ENCODE measurements around the gene FKBP3. TPM values are rescaled to one million over a fixed set of nuclear protein-coding genes. Genes with fewer than 3 reads are reported as not detected.

Gene FKBP3
- total RNA-seq = 64.8 TPM
- polyA plus RNA-seq = 198 TPM
- long read RNA-seq, donor 1, partial matches to known transcripts = 0 of 4 reads
- long read RNA-seq, donor 1, other reads (novel, unspliced or antisense) = 0 of 4 reads
- long read RNA-seq, donor 2 = 0 reads
- long read RNA-seq, donor 3, transcript FKBP3-202 (7 exons, 1,346 nt) = major isoform, 75 of 147 reads
- long read RNA-seq, donor 3, partial matches to known transcripts = 72 of 147 reads
- long read RNA-seq, donor 3, other reads (novel, unspliced or antisense) = 0 of 147 reads
- long read RNA-seq, donor 4, transcript FKBP3-202 (7 exons, 1,346 nt) = major isoform, 18 of 49 reads
- long read RNA-seq, donor 4, partial matches to known transcripts = 30 of 49 reads
- long read RNA-seq, donor 4, other reads (novel, unspliced or antisense) = 0 of 49 reads
- long read RNA-seq, donor 5, transcript FKBP3-203 (3 exons, 704 nt) = minor isoform, 7 of 187 reads
- long read RNA-seq, donor 5, transcript FKBP3-202 (7 exons, 1,346 nt) = major isoform, 68 of 187 reads
- long read RNA-seq, donor 5, partial matches to known transcripts = 112 of 187 reads
- long read RNA-seq, donor 5, other reads (novel, unspliced or antisense) = 0 of 187 reads
- long read RNA-seq, donor 6, transcript FKBP3-202 (7 exons, 1,346 nt) = major isoform, 28 of 55 reads
- long read RNA-seq, donor 6, partial matches to known transcripts = 23 of 55 reads
- long read RNA-seq, donor 6, other reads (novel, unspliced or antisense) = 0 of 55 reads
- long read RNA-seq, donor 7, transcript FKBP3-202 (7 exons, 1,346 nt) = major isoform, 45 of 71 reads
- long read RNA-seq, donor 7, partial matches to known transcripts = 25 of 71 reads
- long read RNA-seq, donor 7, other reads (novel, unspliced or antisense) = 0 of 71 reads
- long read RNA-seq, donor 8, transcript FKBP3-202 (7 exons, 1,346 nt) = major isoform, 11 of 16 reads
- long read RNA-seq, donor 8, partial matches to known transcripts = 5 of 16 reads
- long read RNA-seq, donor 8, other reads (novel, unspliced or antisense) = 0 of 16 reads
- long read RNA-seq, donor 9, transcript FKBP3-202 (7 exons, 1,346 nt) = major isoform, 32 of 55 reads
- long read RNA-seq, donor 9, partial matches to known transcripts = 23 of 55 reads
- long read RNA-seq, donor 9, other reads (novel, unspliced or antisense) = 0 of 55 reads
- long read RNA-seq, donor 10, transcript FKBP3-202 (7 exons, 1,346 nt) = major isoform, 24 of 57 reads
- long read RNA-seq, donor 10, partial matches to known transcripts = 32 of 57 reads
- long read RNA-seq, donor 10, other reads (novel, unspliced or antisense) = 0 of 57 reads

- peaks cover 7 to 13% of the 10 kb centered on the region in 2 donors for H3K4me1 ChIP-seq (ENCODE audit: control insufficient read depth in 2 of 2, insufficient read depth in 2 of 2, low read length in 2 of 2)
Observed at GRCh38 chr14:45134051-45134958, at the start of gene FKBP3. Gene FKBP3, minus strand, starts transcription at chr14:45134481. Its CDS starts 25 bp downstream, at chr14:45134456.

DNA sequence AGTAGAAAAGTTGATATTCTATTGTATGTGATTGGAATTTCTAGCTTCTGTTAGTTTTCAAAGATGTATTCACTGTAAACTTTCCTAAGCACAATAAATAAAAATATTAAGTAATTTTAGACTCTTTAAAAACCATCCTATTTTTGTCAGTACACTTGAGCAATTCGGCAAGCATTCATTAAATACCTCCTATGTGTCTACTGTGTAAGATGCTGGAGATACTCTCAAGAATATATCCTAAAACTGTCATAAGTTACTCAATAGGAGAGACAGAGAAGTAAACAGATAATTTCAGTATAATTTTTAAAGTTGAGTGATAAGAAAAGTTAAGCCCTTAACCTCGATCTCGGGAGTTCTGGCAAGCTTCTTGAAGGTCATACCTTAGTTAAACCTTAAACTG, 47.5 kb upstream of the FKBP3 start:
- 99% methylated on average over 3 of the region's 3 CpGs for WGBS
- no peak overlapping the region for H3K27ac ChIP-seq (ENCODE audit: low read depth in 1 of 2, low read length in 1 of 2)
- H3K4me3 ChIP-seq (ENCODE audit: low read length in 2 of 2) = no peak overlapping the region
- H3K4me1 ChIP-seq (ENCODE audit: control insufficient read depth in 2 of 2, insufficient read depth in 2 of 2, low read length in 2 of 2) = no peaks in the 10 kb centered on the region
- no peaks in the 10 kb centered on the region for H3K36me3 ChIP-seq (ENCODE audit: control insufficient read depth in 2 of 2, insufficient read depth in 2 of 2, low read length in 1 of 2)
- no peaks in the 10 kb centered on the region for H3K27me3 ChIP-seq (ENCODE audit: control insufficient read depth in 2 of 2, insufficient read depth in 1 of 2, low read length in 1 of 2)
- no peaks in the 10 kb centered on the region for H3K9me3 ChIP-seq (ENCODE audit: control insufficient read depth in 2 of 2, insufficient read depth in 1 of 2, low read length in 1 of 2)
- no peak for DNase-seq (ENCODE audit: low read depth in 6 of 9, low spot score in 9 of 9)

More at GRCh38 chr14:45134051-45134958, at the start of gene FKBP3:
- Histone ChIP-seq H3K27ac (ENCODE audit: low read depth in 1 of 2, low read length in 1 of 2) (peak within 1 kb of the TSS; percentile 92 to 99), H3K9me3 (ENCODE audit: control insufficient read depth in 2 of 2, insufficient read depth in 1 of 2, low read length in 1 of 2) (no peaks in the 10 kb centered on the region), H3K4me3 (ENCODE audit: low read length in 2 of 2) (peak within 1 kb of the TSS; percentile 72 to 94), H3K27me3 (ENCODE audit: control insufficient read depth in 2 of 2, insufficient read depth in 1 of 2, low read length in 1 of 2) (no peaks in the 10 kb centered on the region), H3K36me3 (ENCODE audit: control insufficient read depth in 2 of 2, insufficient read depth in 2 of 2, low read length in 1 of 2) (peaks cover under 1 to 1% of the 10 kb centered on the region in 2 donors)
- DNase-seq (ENCODE audit: low read depth in 6 of 9, low spot score in 9 of 9) = peak; percentile 90 to 99 (median 97)
- WGBS = under 1% methylated on average over 53 of the region's 53 CpGs

- over 99% methylated on average over 5 of the region's 5 CpGs for whole genome bisulfite sequencing
- Histone ChIP-seq H3K36me3 (ENCODE audit: control insufficient read depth in 2 of 2, insufficient read depth in 2 of 2, low read length in 1 of 2) (no peaks in the 10 kb centered on the region), H3K9me3 (ENCODE audit: control insufficient read depth in 2 of 2, insufficient read depth in 1 of 2, low read length in 1 of 2) (no peaks in the 10 kb centered on the region), H3K27me3 (ENCODE audit: control insufficient read depth in 2 of 2, insufficient read depth in 1 of 2, low read length in 1 of 2) (no peaks in the 10 kb centered on the region), H3K27ac (ENCODE audit: low read depth in 1 of 2, low read length in 1 of 2) (no peak overlapping the region), H3K4me3 (ENCODE audit: low read length in 2 of 2) (no peak overlapping the region), H3K4me1 (ENCODE audit: control insufficient read depth in 2 of 2, insufficient read depth in 2 of 2, low read length in 2 of 2) (no peaks in the 10 kb centered on the region)
- DNase-seq (ENCODE audit: low read depth in 6 of 9, low spot score in 9 of 9) = no peak
Observed at GRCh38 chr14:45181329-45181728, 47.0 kb upstream of the FKBP3 start.

DNA sequence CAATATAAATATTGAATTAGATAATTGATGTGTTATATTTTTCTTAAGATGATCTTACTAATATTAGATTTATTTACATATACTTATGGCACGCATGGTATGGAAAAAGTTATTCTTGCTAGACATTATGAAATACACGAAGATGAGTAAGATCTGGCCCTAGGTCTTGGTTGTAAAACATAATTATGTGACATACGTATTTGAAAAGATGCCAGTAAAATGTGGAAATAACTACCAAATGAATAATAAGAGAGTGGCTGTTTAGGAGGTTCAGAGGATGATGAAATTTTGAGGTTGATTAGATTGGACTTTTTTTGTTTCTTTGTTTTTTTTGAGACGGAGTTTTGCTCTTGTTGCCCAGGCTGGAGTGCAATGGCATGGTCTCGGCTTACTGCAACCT, 42.8 kb upstream of the FKBP3 start:
- Histone ChIP-seq H3K36me3 (ENCODE audit: control insufficient read depth in 2 of 2, insufficient read depth in 2 of 2, low read length in 1 of 2) (no peaks in the 10 kb centered on the region), H3K4me3 (ENCODE audit: low read length in 2 of 2) (no peak overlapping the region), H3K9me3 (ENCODE audit: control insufficient read depth in 2 of 2, insufficient read depth in 1 of 2, low read length in 1 of 2) (no peaks in the 10 kb centered on the region), H3K4me1 (ENCODE audit: control insufficient read depth in 2 of 2, insufficient read depth in 2 of 2, low read length in 2 of 2) (no peaks in the 10 kb centered on the region), H3K27me3 (ENCODE audit: control insufficient read depth in 2 of 2, insufficient read depth in 1 of 2, low read length in 1 of 2) (no peaks in the 10 kb centered on the region), H3K27ac (ENCODE audit: low read depth in 1 of 2, low read length in 1 of 2) (no peak overlapping the region)
- 98% methylated on average over 5 of the region's 5 CpGs for WGBS
- DNase-seq (ENCODE audit: low read depth in 6 of 9, low spot score in 9 of 9) = no peak

GRCh38 chr14:45169906-45170305, 35.6 kb upstream of the FKBP3 start:
- no peak overlapping the region for H3K4me3 ChIP-seq (ENCODE audit: low read length in 2 of 2)
- H3K36me3 ChIP-seq (ENCODE audit: control insufficient read depth in 2 of 2, insufficient read depth in 2 of 2, low read length in 1 of 2) = peaks cover 0 to 17% of the 10 kb centered on the region in 2 donors
- H3K4me1 ChIP-seq (ENCODE audit: control insufficient read depth in 2 of 2, insufficient read depth in 2 of 2, low read length in 2 of 2) = no peaks in the 10 kb centered on the region
- no peaks in the 10 kb centered on the region for H3K9me3 ChIP-seq (ENCODE audit: control insufficient read depth in 2 of 2, insufficient read depth in 1 of 2, low read length in 1 of 2)
- DNase-seq (ENCODE audit: low read depth in 6 of 9, low spot score in 9 of 9) = no peak
- H3K27ac ChIP-seq (ENCODE audit: low read depth in 1 of 2, low read length in 1 of 2) = no peak overlapping the region
- no peaks in the 10 kb centered on the region for H3K27me3 ChIP-seq (ENCODE audit: control insufficient read depth in 2 of 2, insufficient read depth in 1 of 2, low read length in 1 of 2)

GRCh38 chr14:45156067-45156466, 21.8 kb upstream of the FKBP3 start:
- DNase-seq (ENCODE audit: low read depth in 6 of 9, low spot score in 9 of 9) = no peak

DNA sequence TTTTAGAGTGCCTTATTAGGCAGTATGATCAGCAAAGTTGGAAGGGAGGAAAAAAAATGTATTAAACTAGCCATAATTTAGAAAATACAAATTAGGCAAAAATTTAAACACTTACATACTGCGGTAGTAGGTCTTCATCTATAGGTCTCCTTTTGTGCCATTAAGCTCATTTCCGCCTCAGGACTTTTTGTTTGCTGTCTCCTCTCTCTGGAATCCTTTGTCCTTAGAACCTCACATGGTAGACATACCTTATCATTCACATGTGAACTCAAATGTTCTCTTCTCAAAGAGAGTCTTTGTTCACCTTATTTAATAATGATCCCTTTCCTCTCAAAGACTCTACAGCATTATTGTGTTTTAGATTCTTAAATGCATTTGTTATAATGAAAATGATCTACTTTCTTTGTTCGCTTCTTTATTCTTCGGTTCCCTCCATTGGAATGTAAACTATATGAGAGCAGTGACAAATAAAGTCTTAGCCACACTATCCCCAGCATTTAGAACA, 16.2 kb upstream of the FKBP3 start:
- Histone ChIP-seq H3K36me3 (ENCODE audit: control insufficient read depth in 2 of 2, insufficient read depth in 2 of 2, low read length in 1 of 2) (peaks cover 2 to 8% of the 10 kb centered on the region in 2 donors), H3K27ac (ENCODE audit: low read depth in 1 of 2, low read length in 1 of 2) (no peak overlapping the region), H3K27me3 (ENCODE audit: control insufficient read depth in 2 of 2, insufficient read depth in 1 of 2, low read length in 1 of 2) (no peaks in the 10 kb centered on the region), H3K4me3 (ENCODE audit: low read length in 2 of 2) (no peak overlapping the region), H3K9me3 (ENCODE audit: control insufficient read depth in 2 of 2, insufficient read depth in 1 of 2, low read length in 1 of 2) (no peaks in the 10 kb centered on the region), H3K4me1 (ENCODE audit: control insufficient read depth in 2 of 2, insufficient read depth in 2 of 2, low read length in 2 of 2) (no peaks in the 10 kb centered on the region)
- 99% methylated on average over 4 of the region's 4 CpGs for WGBS
- DNase-seq (ENCODE audit: low read depth in 6 of 9, low spot score in 9 of 9) = no peak

More at GRCh38 chr14:45156067-45156466, 21.8 kb upstream of the FKBP3 start:
- Histone ChIP-seq H3K4me3 (ENCODE audit: low read length in 2 of 2) (no peak overlapping the region), H3K4me1 (ENCODE audit: control insufficient read depth in 2 of 2, insufficient read depth in 2 of 2, low read length in 2 of 2) (no peaks in the 10 kb centered on the region), H3K36me3 (ENCODE audit: control insufficient read depth in 2 of 2, insufficient read depth in 2 of 2, low read length in 1 of 2) (peaks cover 2 to 9% of the 10 kb centered on the region in 2 donors), H3K27ac (ENCODE audit: low read depth in 1 of 2, low read length in 1 of 2) (no peak overlapping the region), H3K9me3 (ENCODE audit: control insufficient read depth in 2 of 2, insufficient read depth in 1 of 2, low read length in 1 of 2) (no peaks in the 10 kb centered on the region), H3K27me3 (ENCODE audit: control insufficient read depth in 2 of 2, insufficient read depth in 1 of 2, low read length in 1 of 2) (no peaks in the 10 kb centered on the region)

DNA sequence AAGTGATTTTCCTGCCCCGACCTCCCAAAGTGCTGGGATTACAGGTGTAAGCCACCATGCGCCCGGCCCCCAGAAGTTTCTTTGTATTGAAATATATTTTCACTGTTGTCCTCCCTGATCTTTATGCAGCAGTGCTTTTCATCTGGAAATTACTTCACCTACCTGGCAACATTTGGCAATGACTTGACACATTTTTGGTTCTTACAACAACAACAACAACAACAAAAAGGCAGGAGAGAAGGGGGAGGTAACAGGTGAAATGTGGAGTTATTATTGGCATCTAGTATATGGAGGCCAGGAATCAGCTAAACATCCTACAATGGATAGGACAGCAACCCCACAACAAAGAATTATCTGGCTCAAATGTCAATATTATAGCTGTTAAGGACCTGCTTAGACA, 15.3 kb upstream of the FKBP3 start:
- 98% methylated on average over 3 of the region's 3 CpGs for WGBS

More for the DNA sequence above, 15.3 kb upstream of the FKBP3 start:
- Histone ChIP-seq H3K27me3 (ENCODE audit: control insufficient read depth in 2 of 2, insufficient read depth in 1 of 2, low read length in 1 of 2) (no peaks in the 10 kb centered on the region), H3K36me3 (ENCODE audit: control insufficient read depth in 2 of 2, insufficient read depth in 2 of 2, low read length in 1 of 2) (peaks cover 10 to 16% of the 10 kb centered on the region in 2 donors), H3K4me1 (ENCODE audit: control insufficient read depth in 2 of 2, insufficient read depth in 2 of 2, low read length in 2 of 2) (no peaks in the 10 kb centered on the region), H3K27ac (ENCODE audit: low read depth in 1 of 2, low read length in 1 of 2) (no peak overlapping the region), H3K9me3 (ENCODE audit: control insufficient read depth in 2 of 2, insufficient read depth in 1 of 2, low read length in 1 of 2) (no peaks in the 10 kb centered on the region), H3K4me3 (ENCODE audit: low read length in 2 of 2) (no peak overlapping the region)
- no peak for DNase-seq (ENCODE audit: low read depth in 6 of 9, low spot score in 9 of 9)

Data from thymus (tissue), 14 donors.